ENCODE results near the gene KLK13. TPM values are rescaled to one million over a fixed set of nuclear protein-coding genes. Genes with fewer than 3 reads are reported as not detected.

The KLK13 gene
- total RNA-seq, 4 donors from 2014 or later: 6.6 to 23.5 (median 16.5) TPM

GRCh38 chr19:51009061-51009891, 55.6 kb downstream of the KLK13 start:
- Histone ChIP-seq H3K27me3 (peaks cover 24% of the 10 kb centered on the region), H3K36me3 (no peaks in the 10 kb centered on the region), H3K4me3 (no peak overlapping the region), H3K27ac (no peak overlapping the region), H3K9me3 (no peaks in the 10 kb centered on the region), H3K4me1 (peaks cover 11% of the 10 kb centered on the region)
- WGBS: 58% methylated on average over 14 of the region's 19 CpGs
- no peak for DNase-seq (ENCODE audit: low spot score in 2 of 2)
- TF ChIP-seq POLR2A (IDR thresholded peaks at IDR 0.05): no peak
- no peak for TF ChIP-seq POLR2AphosphoS5 (IDR thresholded peaks at IDR 0.05)
- no peak for TF ChIP-seq EP300 (IDR thresholded peaks at IDR 0.05)
- TF ChIP-seq, protein P1, sequence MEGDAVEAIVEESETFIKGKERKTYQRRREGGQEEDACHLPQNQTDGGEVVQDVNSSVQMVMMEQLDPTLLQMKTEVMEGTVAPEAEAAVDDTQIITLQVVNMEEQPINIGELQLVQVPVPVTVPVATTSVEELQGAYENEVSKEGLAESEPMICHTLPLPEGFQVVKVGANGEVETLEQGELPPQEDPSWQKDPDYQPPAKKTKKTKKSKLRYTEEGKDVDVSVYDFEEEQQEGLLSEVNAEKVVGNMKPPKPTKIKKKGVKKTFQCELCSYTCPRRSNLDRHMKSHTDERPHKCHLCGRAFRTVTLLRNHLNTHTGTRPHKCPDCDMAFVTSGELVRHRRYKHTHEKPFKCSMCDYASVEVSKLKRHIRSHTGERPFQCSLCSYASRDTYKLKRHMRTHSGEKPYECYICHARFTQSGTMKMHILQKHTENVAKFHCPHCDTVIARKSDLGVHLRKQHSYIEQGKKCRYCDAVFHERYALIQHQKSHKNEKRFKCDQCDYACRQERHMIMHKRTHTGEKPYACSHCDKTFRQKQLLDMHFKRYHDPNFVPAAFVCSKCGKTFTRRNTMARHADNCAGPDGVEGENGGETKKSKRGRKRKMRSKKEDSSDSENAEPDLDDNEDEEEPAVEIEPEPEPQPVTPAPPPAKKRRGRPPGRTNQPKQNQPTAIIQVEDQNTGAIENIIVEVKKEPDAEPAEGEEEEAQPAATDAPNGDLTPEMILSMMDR (IDR thresholded peaks at IDR 0.05): no peak

GRCh38 chr19:51007488-51007887, 57.4 kb downstream of the KLK13 start:
- peaks cover 15% of the 10 kb centered on the region for H3K4me1 ChIP-seq
- DNase-seq (ENCODE audit: low spot score in 2 of 2): no peak
- TF ChIP-seq POLR2AphosphoS5 (IDR thresholded peaks at IDR 0.05) (no peak), POLR2A (IDR thresholded peaks at IDR 0.05) (no peak), EP300 (IDR thresholded peaks at IDR 0.05) (no peak)
- TF ChIP-seq, protein P1 (IDR thresholded peaks at IDR 0.05): no peak
- 96% methylated on average over 3 of the region's 3 CpGs for WGBS
- H3K4me3 ChIP-seq: no peak overlapping the region
- H3K36me3 ChIP-seq: no peaks in the 10 kb centered on the region
- H3K27me3 ChIP-seq: peaks cover 32% of the 10 kb centered on the region
- H3K9me3 ChIP-seq: no peaks in the 10 kb centered on the region
- H3K27ac ChIP-seq: no peak overlapping the region

GRCh38 chr19:51006406-51006805, 58.5 kb downstream of the KLK13 start:
- peaks cover 43% of the 10 kb centered on the region for H3K27me3 ChIP-seq

More at GRCh38 chr19:51006406-51006805, 58.5 kb downstream of the KLK13 start:
- DNase-seq (ENCODE audit: low spot score in 2 of 2): no peak
- no peak overlapping the region for H3K4me3 ChIP-seq
- TF ChIP-seq, protein P1 (IDR thresholded peaks at IDR 0.05): no peak
- TF ChIP-seq EP300 (IDR thresholded peaks at IDR 0.05): no peak
- H3K27ac ChIP-seq: no peak overlapping the region
- peaks cover 24% of the 10 kb centered on the region for H3K4me1 ChIP-seq
- 49% methylated on average over 6 of the region's 8 CpGs for WGBS
- no peaks in the 10 kb centered on the region for H3K36me3 ChIP-seq
- H3K9me3 ChIP-seq: no peaks in the 10 kb centered on the region

Other genes with a start within 250 kb of the KLK13 start
- 10 to 100 TPM; 34.3 to 58.3 (median 40.5) TPM for gene KLK1, start 241.3 kb downstream of the KLK13 start, total RNA-seq
- gene KLK15, start 231.5 kb downstream of the KLK13 start, total RNA-seq: not detected
- 1 to 10 TPM in 1 of 4 donors, under 1 TPM in 3; 0.24 to 1.9 (median 0.67) TPM for gene KLK3, start 210.2 kb downstream of the KLK13 start, total RNA-seq
- not detected for gene KLK2, start 191.7 kb downstream of the KLK13 start, total RNA-seq
- 1 to 10 TPM in 1 of 4 donors, under 1 TPM in 1, not detected in 2; 0.83 to 1.6 TPM for gene KLK4, start 153.7 kb downstream of the KLK13 start, total RNA-seq
- gene KLK5, start 112.1 kb downstream of the KLK13 start, total RNA-seq: 100 to 1,000 TPM in 3 of 4 donors, 10 to 100 TPM in 1; 40.3 to 299 (median 177) TPM
- 10 to 100 TPM in 1 of 4 donors, 1 to 10 TPM in 2, not detected in 1; 5.4 to 56.9 (median 9.0) TPM for gene KLK6, start 95.5 kb downstream of the KLK13 start, total RNA-seq
- gene KLK7, start 81.2 kb downstream of the KLK13 start, total RNA-seq: 100 to 1,000 TPM in 3 of 4 donors, 10 to 100 TPM in 1; 48.3 to 418 (median 218) TPM
- 100 to 1,000 TPM in 1 of 4 donors, 10 to 100 TPM in 3; 19.7 to 126 (median 87.2) TPM for gene KLK8, start 63.5 kb downstream of the KLK13 start, total RNA-seq
- gene KLK10, start 45.4 kb downstream of the KLK13 start, total RNA-seq: 10 to 100 TPM; 45.2 to 85.3 (median 53.9) TPM
- 100 to 1,000 TPM; 173 to 372 (median 269) TPM for gene KLK11, start 38.5 kb downstream of the KLK13 start, total RNA-seq
- 1 to 10 TPM in 2 of 4 donors, not detected in 2; 2.6 to 5.0 TPM for gene KLK12, start 30.1 kb downstream of the KLK13 start, total RNA-seq
- gene KLK14, start 17.8 kb upstream of the KLK13 start, total RNA-seq: 10 to 100 TPM in 1 of 4 donors, 1 to 10 TPM in 3; 3.8 to 22.8 (median 5.2) TPM
- gene CTU1, start 43.3 kb upstream of the KLK13 start, total RNA-seq: 10 to 100 TPM in 3 of 4 donors, 1 to 10 TPM in 1; 7.7 to 14.6 (median 12.9) TPM
- gene SIGLEC9, start 59.8 kb upstream of the KLK13 start, total RNA-seq: 1 to 10 TPM in 1 of 4 donors, under 1 TPM in 2, not detected in 1; 0.68 to 1.3 (median 0.83) TPM
- gene SIGLEC7, start 77.2 kb upstream of the KLK13 start, total RNA-seq: not detected
- gene CD33, start 160.0 kb upstream of the KLK13 start, total RNA-seq: 1 to 10 TPM in 3 of 4 donors, under 1 TPM in 1; 0.51 to 7.0 (median 2.4) TPM
- not detected for gene SIGLECL1, start 186.0 kb upstream of the KLK13 start, total RNA-seq
- under 1 TPM in 1 of 4 donors, not detected in 3; 0.26 TPM for gene IGLON5, start 246.6 kb upstream of the KLK13 start, total RNA-seq

Measured in suprapubic skin (tissue), 4 donors.